ENCODE results near the gene FOXP4. TPM values are rescaled to one million over a fixed set of nuclear protein-coding genes. Genes with fewer than 3 reads are reported as not detected.

The FOXP4 gene
- total RNA-seq, 6 experiments from 2014 or later, result 17.9 to 24.4 (median 24.0) TPM

DNA sequence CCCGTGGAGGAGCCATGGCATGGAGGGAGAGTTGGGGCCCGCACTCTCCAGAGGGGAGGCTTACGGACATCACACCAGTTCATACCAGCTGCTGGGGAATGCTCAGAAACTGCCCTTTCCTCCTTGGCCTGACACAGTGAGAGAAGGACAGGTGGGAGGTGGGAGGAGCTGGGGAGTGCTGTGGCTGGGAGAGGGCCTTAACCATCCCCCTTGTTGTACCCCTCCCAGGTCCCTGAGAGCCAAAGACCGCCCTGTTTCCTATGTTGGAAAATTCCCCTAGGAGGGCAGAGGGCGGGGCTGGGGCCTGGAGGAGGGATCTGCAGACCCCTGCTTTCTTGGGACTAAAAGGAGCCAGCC, 24.1 kb downstream of the FOXP4 start:
- H3K27ac Mint-ChIP-seq, result no peak overlapping the region
- peaks cover 26% of the 10 kb centered on the region for H3K4me1 Mint-ChIP-seq (ENCODE audit: low read depth)
- no peak overlapping the region for H3K4me3 Mint-ChIP-seq

DNA sequence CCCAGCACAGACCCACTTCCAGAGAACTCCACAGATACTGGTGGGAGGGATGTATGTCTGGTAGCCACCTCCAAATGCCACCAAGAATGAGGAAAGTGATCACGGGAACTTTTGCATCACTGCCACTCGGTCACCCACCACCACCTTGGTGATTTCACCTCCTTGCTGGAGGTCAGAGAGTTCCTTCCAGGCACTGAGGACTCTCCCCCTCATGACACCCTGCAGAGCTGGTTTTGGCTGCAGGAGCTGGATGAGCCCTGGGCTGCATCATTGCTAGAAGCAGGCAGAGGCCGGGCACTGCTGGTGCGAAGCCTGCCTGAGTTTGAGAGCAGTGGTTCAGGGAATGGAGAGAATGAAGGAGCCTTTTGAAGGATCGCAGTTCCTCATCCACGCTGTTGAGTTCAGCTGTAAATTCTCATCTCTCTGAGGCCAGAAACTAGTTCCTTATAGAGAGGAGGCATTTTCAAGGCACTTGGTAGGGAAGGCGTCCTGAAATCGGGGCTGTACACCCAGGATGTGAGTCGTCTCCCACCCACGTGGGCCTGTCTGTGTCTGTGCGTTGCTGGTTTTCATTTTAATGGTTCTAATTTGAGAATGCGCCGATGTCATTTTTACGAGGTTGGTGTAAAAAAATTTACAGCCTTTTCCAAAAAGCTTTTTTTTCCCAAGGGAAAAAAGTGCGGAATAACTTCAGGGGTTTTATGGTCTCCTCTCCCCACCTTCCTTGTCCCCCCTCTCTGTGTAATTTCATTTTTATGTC, 25.0 kb downstream of the FOXP4 start:
- Mint-ChIP-seq H3K36me3 (ENCODE audit: low read depth) (no peaks in the 10 kb centered on the region; the same call in 1 of the 2 replicates), H3K9me3 (no peaks in the 10 kb centered on the region), H3K4me1 (ENCODE audit: low read depth) (peaks cover 26% of the 10 kb centered on the region), H3K27ac (peak overlapping the region; percentile 64), H3K27me3 (ENCODE audit: insufficient read depth) (peaks cover 2% of the 10 kb centered on the region; the same call in 1 of the 2 replicates), H3K4me3 (peak overlapping the region; percentile 22; the same call in 1 of the 2 replicates)
- no peak for DNase-seq
- TF ChIP-seq, protein P1, sequence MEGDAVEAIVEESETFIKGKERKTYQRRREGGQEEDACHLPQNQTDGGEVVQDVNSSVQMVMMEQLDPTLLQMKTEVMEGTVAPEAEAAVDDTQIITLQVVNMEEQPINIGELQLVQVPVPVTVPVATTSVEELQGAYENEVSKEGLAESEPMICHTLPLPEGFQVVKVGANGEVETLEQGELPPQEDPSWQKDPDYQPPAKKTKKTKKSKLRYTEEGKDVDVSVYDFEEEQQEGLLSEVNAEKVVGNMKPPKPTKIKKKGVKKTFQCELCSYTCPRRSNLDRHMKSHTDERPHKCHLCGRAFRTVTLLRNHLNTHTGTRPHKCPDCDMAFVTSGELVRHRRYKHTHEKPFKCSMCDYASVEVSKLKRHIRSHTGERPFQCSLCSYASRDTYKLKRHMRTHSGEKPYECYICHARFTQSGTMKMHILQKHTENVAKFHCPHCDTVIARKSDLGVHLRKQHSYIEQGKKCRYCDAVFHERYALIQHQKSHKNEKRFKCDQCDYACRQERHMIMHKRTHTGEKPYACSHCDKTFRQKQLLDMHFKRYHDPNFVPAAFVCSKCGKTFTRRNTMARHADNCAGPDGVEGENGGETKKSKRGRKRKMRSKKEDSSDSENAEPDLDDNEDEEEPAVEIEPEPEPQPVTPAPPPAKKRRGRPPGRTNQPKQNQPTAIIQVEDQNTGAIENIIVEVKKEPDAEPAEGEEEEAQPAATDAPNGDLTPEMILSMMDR (IDR thresholded peaks at IDR 0.05), result no peak

More for the DNA sequence above, 24.1 kb downstream of the FOXP4 start:
- TF ChIP-seq, protein P1 (IDR thresholded peaks at IDR 0.05), result no peak
- DNase-seq, result no peak
- Mint-ChIP-seq H3K9me3 (no peaks in the 10 kb centered on the region), H3K36me3 (ENCODE audit: low read depth) (no peaks in the 10 kb centered on the region; the same call in 1 of the 2 replicates), H3K27me3 (ENCODE audit: insufficient read depth) (peaks cover 2% of the 10 kb centered on the region; the same call in 1 of the 2 replicates)

DNA sequence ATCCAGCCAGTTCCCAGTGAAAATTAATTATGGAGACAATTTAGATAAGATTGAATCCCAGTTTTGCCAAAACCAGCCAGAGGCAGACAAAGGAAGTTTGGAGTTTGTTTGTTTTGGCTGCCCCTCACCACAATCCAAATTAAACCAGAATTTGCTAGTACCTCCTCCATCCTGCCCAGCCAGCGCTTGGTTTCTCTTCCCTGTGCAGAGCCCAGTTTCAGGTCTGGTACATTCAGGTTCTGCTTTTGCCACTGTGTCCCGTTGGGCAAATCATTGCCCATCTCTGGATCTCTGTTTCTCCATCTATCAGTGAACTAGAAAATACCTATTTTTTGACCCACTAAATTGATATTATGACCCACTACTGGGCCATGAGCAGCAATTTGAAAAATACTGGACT, 26.4 kb downstream of the FOXP4 start:
- H3K36me3 Mint-ChIP-seq (ENCODE audit: low read depth), result no peaks in the 10 kb centered on the region; the same call in 1 of the 2 replicates
- H3K4me1 Mint-ChIP-seq (ENCODE audit: low read depth), result peaks cover 31% of the 10 kb centered on the region
- H3K27ac Mint-ChIP-seq, result peak overlapping the region; percentile 19; the same call in 1 of the 2 replicates
- TF ChIP-seq, protein P1 (IDR thresholded peaks at IDR 0.05), result no peak
- peaks cover 2% of the 10 kb centered on the region; the same call in 1 of the 2 replicates for H3K27me3 Mint-ChIP-seq (ENCODE audit: insufficient read depth)
- no peak overlapping the region for H3K4me3 Mint-ChIP-seq
- no peak for DNase-seq
- no peaks in the 10 kb centered on the region for H3K9me3 Mint-ChIP-seq

DNA sequence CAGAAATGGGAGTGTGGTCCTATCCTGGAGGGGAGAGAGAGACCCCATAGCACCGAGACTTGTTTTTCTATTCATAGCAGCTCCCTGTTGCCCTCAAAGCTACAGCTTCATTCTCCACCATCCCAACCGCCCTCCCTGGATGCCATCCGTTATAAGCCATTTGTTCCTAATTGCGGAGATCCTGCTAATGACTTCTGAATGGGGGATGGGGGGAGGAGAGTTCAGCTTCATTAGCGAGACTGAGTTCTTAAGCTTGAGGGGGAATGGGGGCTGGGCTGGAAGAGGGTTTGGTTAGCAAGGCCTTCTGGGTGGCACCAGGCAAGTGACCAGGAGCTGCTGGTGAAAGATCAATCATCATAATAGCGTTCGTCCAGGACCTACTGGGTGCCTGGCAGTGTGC, 27.1 kb downstream of the FOXP4 start:
- H3K36me3 Mint-ChIP-seq (ENCODE audit: low read depth), result no peaks in the 10 kb centered on the region; the same call in 1 of the 2 replicates
- DNase-seq, result no peak
- H3K4me3 Mint-ChIP-seq, result no peak overlapping the region
- TF ChIP-seq, protein P1 (IDR thresholded peaks at IDR 0.05), result no peak
- H3K4me1 Mint-ChIP-seq (ENCODE audit: low read depth), result peaks cover 37% of the 10 kb centered on the region
- H3K9me3 Mint-ChIP-seq, result no peaks in the 10 kb centered on the region
- peaks cover 2% of the 10 kb centered on the region; the same call in 1 of the 2 replicates for H3K27me3 Mint-ChIP-seq (ENCODE audit: insufficient read depth)
- H3K27ac Mint-ChIP-seq, result no peak overlapping the region

DNA sequence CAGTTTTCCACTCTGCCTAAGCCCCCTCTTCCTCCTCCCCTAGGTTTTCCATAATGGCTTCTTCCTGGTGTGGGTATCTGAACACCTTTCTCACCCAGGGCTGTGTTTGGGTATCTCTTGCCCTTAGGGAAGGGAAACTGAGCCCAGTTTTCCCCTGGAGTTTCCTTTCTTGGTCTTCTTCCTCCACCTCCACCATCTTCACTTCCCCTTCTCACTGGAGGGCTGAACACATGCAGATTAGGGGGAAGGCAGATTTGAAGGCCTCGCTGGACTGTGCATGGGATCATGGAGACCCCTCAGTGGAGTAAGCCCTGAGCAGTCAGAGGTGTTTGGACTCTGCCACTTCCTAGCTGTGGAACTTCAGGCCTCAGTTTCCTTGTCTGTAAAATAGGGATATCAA, 27.8 kb downstream of the FOXP4 start:
- Mint-ChIP-seq H3K4me3 (no peak overlapping the region), H3K4me1 (ENCODE audit: low read depth) (peaks cover 37% of the 10 kb centered on the region), H3K27me3 (ENCODE audit: insufficient read depth) (peaks cover 2% of the 10 kb centered on the region; the same call in 1 of the 2 replicates), H3K27ac (no peak overlapping the region), H3K36me3 (ENCODE audit: low read depth) (peaks cover 2% of the 10 kb centered on the region; the same call in 1 of the 2 replicates), H3K9me3 (no peaks in the 10 kb centered on the region)
- TF ChIP-seq, protein P1 (IDR thresholded peaks at IDR 0.05), result no peak
- DNase-seq, result no peak
